HEK293T (cell line): Measurements from ENCODE around the gene RAB28.

Experiments
- CTCF ChIA-PET: fragments of 350-600 bp; formaldehyde crosslinking; extraction: SDS; loops from one replicate; lab custom pipeline; 2021; ENCODE audit warnings: antibody characterized with exemption, inconsistent platforms; lab: Yijun Ruan, JAX
- POLR2A ChIA-PET: fragments of 350-600 bp; formaldehyde crosslinking; extraction: SDS; loops from one replicate; lab custom pipeline; 2020; ENCODE audit warnings: antibody characterized with exemption, inconsistent platforms; lab: Yijun Ruan, JAX
- DNase-seq: peaks from one replicate; pipeline ENCODE4 v3.0.0; 2012; ENCODE audit warnings: mixed read lengths; ENCODE audit errors: extremely low spot score
- ARNT ChIP-seq: fragments of 450-650 bp; IDR thresholded peaks from 2 replicates; pipeline ENCODE4 v1.6.1; 2017; ENCODE audit warnings: mild to moderate bottlenecking
- BHLHE40 ChIP-seq: fragments of 450-650 bp; IDR thresholded peaks from 2 replicates; pipeline ENCODE4 v1.6.1; 2016; ENCODE audit warnings: mild to moderate bottlenecking, moderate library complexity, borderline replicate concordance
- CTBP1 ChIP-seq: fragments of 450-650 bp; IDR thresholded peaks from 2 replicates; pipeline ENCODE4 v1.6.1; 2016; ENCODE audit warnings: borderline replicate concordance
- ELF4 ChIP-seq: fragments of 450-650 bp; IDR thresholded peaks from 2 replicates; pipeline ENCODE4 v1.6.1; 2017; ENCODE audit warnings: antibody characterized with exemption
- FOXA1 ChIP-seq: fragments of 450-650 bp; IDR thresholded peaks from 2 replicates; pipeline ENCODE4 v1.6.1; 2016; ENCODE audit warnings: mild to moderate bottlenecking
- FOXK2 ChIP-seq: fragments of 450-650 bp; IDR thresholded peaks from 2 replicates; pipeline ENCODE4 v1.6.1; 2016; ENCODE audit warnings: mild to moderate bottlenecking
- FOXM1 ChIP-seq: fragments of 450-650 bp; IDR thresholded peaks from 2 replicates; pipeline ENCODE4 v1.6.1; 2017; ENCODE audit warnings: mild to moderate bottlenecking, borderline replicate concordance
- HDGF ChIP-seq: fragments of 450-650 bp; IDR thresholded peaks from 2 replicates; pipeline ENCODE4 v1.6.1; 2017; ENCODE audit warnings: antibody characterized with exemption, borderline replicate concordance
- L3MBTL2 ChIP-seq: fragments of 450-650 bp; conservative IDR thresholded peaks from 2 replicates; pipeline ENCODE4 v1.6.1; 2016; ENCODE audit warnings: mild to moderate bottlenecking
- LEF1 ChIP-seq: fragments of 450-650 bp; IDR thresholded peaks from 2 replicates; pipeline ENCODE4 v1.6.1; 2017; ENCODE audit warnings: mild to moderate bottlenecking, borderline replicate concordance
- NFRKB ChIP-seq: fragments of 450-650 bp; IDR thresholded peaks from 2 replicates; pipeline ENCODE4 v1.6.1; 2016; ENCODE audit warnings: mild to moderate bottlenecking, moderate library complexity
- PKNOX1 ChIP-seq: fragments of 450-650 bp; IDR thresholded peaks from 2 replicates; pipeline ENCODE4 v1.6.1; 2016
- SP1 ChIP-seq: fragments of 450-650 bp; IDR thresholded peaks from 2 replicates; pipeline ENCODE4 v1.6.1; 2017
- SUZ12 ChIP-seq: fragments of 450-650 bp; IDR thresholded peaks from 2 replicates; pipeline ENCODE4 v1.6.1; 2016; ENCODE audit warnings: mild to moderate bottlenecking
- TARDBP ChIP-seq: fragments of 450-650 bp; IDR thresholded peaks from 2 replicates; pipeline ENCODE4 v1.6.1; 2016
- ZNF384 ChIP-seq: fragments of 450-650 bp; IDR thresholded peaks from 2 replicates; pipeline ENCODE4 v1.6.1; 2016

Gene RAB28

GRCh38 chr4:13527981-13528820, 44.1 kb upstream of the RAB28 start:
- TF ChIP-seq ZNF384 (no peak), NFRKB (no peak), ARNT (no peak), SP1 (no peak)
- CTCF ChIA-PET, result no interaction called here
- no peak for DNase-seq
- POLR2A ChIA-PET, result interaction anchor here (1.0 kb wide), 1 partner anchor 16 kb away, joined by 4 read pairs; the partner anchor contains the start of gene NKX3-2

- ChIA-PET CTCF (no interaction called here), POLR2A (interaction anchor here (1.0 kb wide), 1 partner anchor 16 kb away, joined by 4 read pairs; the partner anchor contains the start of gene NKX3-2)
- TF ChIP-seq NFRKB (no peak), FOXK2 (no peak), L3MBTL2 (no peak), FOXM1 (no peak), LEF1 (no peak), TARDBP (no peak), FOXA1 (no peak), BHLHE40 (no peak)
- no peak for DNase-seq
Measured at GRCh38 chr4:13527192-13527980, 43.2 kb upstream of the RAB28 start.

GRCh38 chr4:13526658-13527057, 42.5 kb upstream of the RAB28 start:
- DNase-seq, result no peak
- CTCF ChIA-PET, result no interaction called here
- TF ChIP-seq ELF4 (no peak), FOXA1 (no peak), BHLHE40 (no peak), SUZ12 (no peak), CTBP1 (no peak), FOXK2 (no peak), SP1 (no peak), HDGF (no peak), NFRKB (no peak), FOXM1 (no peak), ZNF384 (no peak), ARNT (no peak), TARDBP (no peak), LEF1 (no peak), PKNOX1 (no peak), L3MBTL2 (no peak)
- POLR2A ChIA-PET, result no interaction called here

GRCh38 chr4:13525606-13526281, 41.6 kb upstream of the RAB28 start:
- ChIA-PET CTCF (no interaction called here), POLR2A (no interaction called here)

GRCh38 chr4:13524504-13525243, 40.5 kb upstream of the RAB28 start:
- POLR2A ChIA-PET, result no interaction called here
- DNase-seq, result no peak
- TF ChIP-seq L3MBTL2 (no peak), SP1 (no peak), FOXK2 (no peak), FOXA1 (no peak), PKNOX1 (no peak), HDGF (no peak), ARNT (no peak), NFRKB (no peak), ZNF384 (no peak), FOXM1 (no peak), SUZ12 (no peak), LEF1 (no peak), ELF4 (no peak), TARDBP (no peak), BHLHE40 (no peak), CTBP1 (no peak)
- CTCF ChIA-PET, result no interaction called here

More at GRCh38 chr4:13525606-13526281, 41.6 kb upstream of the RAB28 start:
- TF ChIP-seq FOXM1, result no peak
- no peak for TF ChIP-seq SUZ12
- no peak for TF ChIP-seq BHLHE40
- TF ChIP-seq ARNT, result no peak
- TF ChIP-seq ELF4, result no peak
- TF ChIP-seq CTBP1, result no peak
- TF ChIP-seq L3MBTL2, result no peak
- TF ChIP-seq LEF1, result no peak
- TF ChIP-seq ZNF384, result no peak
- no peak for TF ChIP-seq SP1
- TF ChIP-seq TARDBP, result no peak
- DNase-seq, result no peak
